Chondrocyte (in vitro differentiated cells): Measurements from ENCODE around the gene CNNM2. TPM values are rescaled to one million over a fixed set of nuclear protein-coding genes. Genes with fewer than 3 reads are reported as not detected.

Experiments used
- DNase-seq: peaks from one replicate; pipeline ENCODE4 v3.0.0; 2021; ENCODE audit warnings: mixed read lengths, low spot score
- H3K27ac Mint-ChIP-seq: one replicate; pipeline ENCODE4 v1.8.0; 2021; ENCODE audit warnings: mild to moderate bottlenecking, moderate library complexity, mixed read lengths; ENCODE audit not compliant: unreplicated experiment
- H3K27me3 Mint-ChIP-seq: 2 replicates; pipeline ENCODE4 v1.8.0; 2021; ENCODE audit warnings: low read depth, mixed read lengths
- H3K36me3 Mint-ChIP-seq: 2 replicates; pipeline ENCODE4 v1.8.0; 2021; ENCODE audit warnings: low read depth, mixed read lengths
- H3K4me1 Mint-ChIP-seq: 2 replicates; pipeline ENCODE4 v1.8.0; 2021; ENCODE audit warnings: low read depth, mild to moderate bottlenecking, mixed read lengths
- H3K4me3 Mint-ChIP-seq: one replicate; pipeline ENCODE4 v1.8.0; 2021; ENCODE audit warnings: mild to moderate bottlenecking, moderate library complexity, mixed read lengths; ENCODE audit not compliant: unreplicated experiment
- H3K9me3 Mint-ChIP-seq: 2 replicates; pipeline ENCODE4 v1.8.0; 2021; ENCODE audit warnings: low read depth, mixed read lengths
- total RNA-seq: library from RNA; stranded (reverse); gene quantifications from 3 replicates; pipeline ENCODE4 v1.2.1, GENCODE V29; 2021
- TF ChIP-seq, protein P1 (sequence below): fragments of 200-600 bp; sonication (generic); IDR thresholded peaks from 2 replicates; pipeline ENCODE4 v1.5.0; 2021; ENCODE audit warnings: antibody characterized with exemption, mild to moderate bottlenecking, moderate library complexity

Gene CNNM2
- total RNA-seq, 1 donor from 2014 or later = 36.8 TPM

DNA sequence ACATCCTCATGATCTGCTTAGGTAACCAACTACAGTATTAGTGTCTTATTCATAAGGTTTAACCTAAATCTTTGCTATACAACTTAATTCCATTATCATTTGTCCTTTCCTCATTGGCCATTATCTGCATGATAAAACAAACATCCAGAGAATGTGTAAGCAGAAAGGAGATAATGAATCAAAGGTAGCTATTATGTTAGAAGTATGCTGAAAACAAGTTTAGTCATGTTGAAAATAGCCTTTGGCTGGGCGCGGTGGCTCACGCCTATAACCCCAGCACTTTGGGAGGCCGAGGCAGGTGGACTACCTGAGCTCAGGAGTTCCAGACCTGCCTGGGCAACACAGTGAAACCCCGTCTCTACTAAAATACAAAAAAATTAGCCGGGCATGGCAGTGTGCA is 196.8 kb downstream of the CNNM2 start:
- no peaks in the 10 kb centered on the region for H3K27me3 Mint-ChIP-seq
- no peak for DNase-seq
- H3K36me3 Mint-ChIP-seq = no peaks in the 10 kb centered on the region
- no peaks in the 10 kb centered on the region for H3K9me3 Mint-ChIP-seq
- TF ChIP-seq, protein P1, sequence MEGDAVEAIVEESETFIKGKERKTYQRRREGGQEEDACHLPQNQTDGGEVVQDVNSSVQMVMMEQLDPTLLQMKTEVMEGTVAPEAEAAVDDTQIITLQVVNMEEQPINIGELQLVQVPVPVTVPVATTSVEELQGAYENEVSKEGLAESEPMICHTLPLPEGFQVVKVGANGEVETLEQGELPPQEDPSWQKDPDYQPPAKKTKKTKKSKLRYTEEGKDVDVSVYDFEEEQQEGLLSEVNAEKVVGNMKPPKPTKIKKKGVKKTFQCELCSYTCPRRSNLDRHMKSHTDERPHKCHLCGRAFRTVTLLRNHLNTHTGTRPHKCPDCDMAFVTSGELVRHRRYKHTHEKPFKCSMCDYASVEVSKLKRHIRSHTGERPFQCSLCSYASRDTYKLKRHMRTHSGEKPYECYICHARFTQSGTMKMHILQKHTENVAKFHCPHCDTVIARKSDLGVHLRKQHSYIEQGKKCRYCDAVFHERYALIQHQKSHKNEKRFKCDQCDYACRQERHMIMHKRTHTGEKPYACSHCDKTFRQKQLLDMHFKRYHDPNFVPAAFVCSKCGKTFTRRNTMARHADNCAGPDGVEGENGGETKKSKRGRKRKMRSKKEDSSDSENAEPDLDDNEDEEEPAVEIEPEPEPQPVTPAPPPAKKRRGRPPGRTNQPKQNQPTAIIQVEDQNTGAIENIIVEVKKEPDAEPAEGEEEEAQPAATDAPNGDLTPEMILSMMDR = no peak
- peaks cover 39% of the 10 kb centered on the region for H3K4me1 Mint-ChIP-seq
- H3K27ac Mint-ChIP-seq = no peak overlapping the region
- no peak overlapping the region for H3K4me3 Mint-ChIP-seq

DNA sequence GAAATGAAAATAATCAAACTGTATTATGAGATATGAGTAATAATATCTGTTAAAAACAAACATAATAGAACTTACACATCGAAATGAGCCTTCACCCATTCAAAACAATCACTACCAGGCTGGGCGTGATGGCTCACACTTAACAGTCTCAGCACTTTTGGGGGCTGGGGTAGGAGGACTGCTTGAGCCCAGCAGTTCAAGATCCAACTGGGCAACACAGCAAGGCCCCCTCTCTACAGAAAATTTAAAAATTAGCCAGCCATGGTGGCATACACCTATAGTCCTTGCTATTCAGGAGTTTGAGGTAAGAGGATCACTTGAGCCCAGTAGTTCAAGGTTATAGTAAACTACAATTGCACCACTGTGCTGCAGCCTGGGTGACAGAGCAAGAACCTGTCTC is 199.2 kb downstream of the CNNM2 start:
- peaks cover 38% of the 10 kb centered on the region for H3K4me1 Mint-ChIP-seq
- H3K4me3 Mint-ChIP-seq = no peak overlapping the region
- H3K27me3 Mint-ChIP-seq = no peaks in the 10 kb centered on the region
- H3K27ac Mint-ChIP-seq = no peak overlapping the region
- DNase-seq = no peak
- TF ChIP-seq, protein P1 = no peak
- H3K9me3 Mint-ChIP-seq = no peaks in the 10 kb centered on the region
- no peaks in the 10 kb centered on the region for H3K36me3 Mint-ChIP-seq

DNA sequence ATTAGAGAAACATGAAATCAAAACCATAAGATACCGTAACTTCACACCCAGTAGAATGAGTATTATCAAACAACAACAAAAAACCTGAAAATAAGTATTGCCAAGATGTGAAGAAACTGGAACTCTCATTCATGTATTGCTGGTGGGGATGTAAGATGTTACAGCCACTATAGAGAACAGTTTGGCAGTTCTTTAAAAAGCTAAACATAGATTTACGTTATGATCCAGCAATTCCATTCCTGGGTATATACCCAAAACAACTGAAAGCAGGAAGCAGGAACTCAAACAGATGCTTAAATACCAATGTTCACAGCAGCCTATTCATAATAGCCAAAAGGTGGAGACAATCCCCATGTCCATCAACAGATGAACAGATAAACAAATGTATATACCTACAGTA is 202.5 kb downstream of the CNNM2 start:
- peak overlapping the region; percentile 11 for H3K27ac Mint-ChIP-seq
- H3K27me3 Mint-ChIP-seq = no peaks in the 10 kb centered on the region
- no peak for DNase-seq

DNA sequence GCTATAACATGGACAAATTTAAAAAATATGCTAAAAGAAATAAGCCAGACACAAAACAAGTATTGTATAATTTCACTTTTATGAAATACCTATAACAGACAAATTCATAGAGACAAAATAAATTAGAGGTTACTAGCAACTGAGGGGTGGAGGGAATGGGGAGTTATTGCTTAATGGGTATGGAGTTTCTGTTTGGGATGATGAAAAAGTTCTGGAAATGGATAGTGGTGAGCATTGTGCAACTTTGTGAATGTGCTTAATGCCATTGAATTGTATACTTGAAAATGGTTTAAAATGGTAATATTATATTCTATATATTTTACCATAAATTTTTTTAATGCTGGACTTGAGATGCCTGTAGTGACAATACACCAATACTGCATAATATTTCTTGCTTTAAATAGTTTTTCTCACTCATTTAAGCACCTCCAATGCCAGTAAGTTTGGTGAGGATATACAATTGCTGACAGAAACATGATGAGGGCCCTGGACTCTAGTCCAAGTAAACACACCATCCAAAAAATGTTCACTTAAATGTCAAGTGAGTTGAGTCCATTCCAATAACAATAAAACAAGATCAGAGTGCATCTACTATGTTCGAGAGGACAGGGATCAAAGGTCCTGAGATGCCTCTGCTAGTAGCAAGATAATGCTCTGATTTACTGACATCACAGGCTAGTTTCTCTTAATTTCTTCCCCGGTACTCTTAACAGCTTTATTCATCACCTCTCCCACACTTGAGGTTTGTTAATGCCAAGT is 203.1 kb downstream of the CNNM2 start:
- TF ChIP-seq, protein P1 = no peak
- DNase-seq = no peak
- Mint-ChIP-seq H3K4me3 (no peak overlapping the region), H3K4me1 (peaks cover 54% of the 10 kb centered on the region), H3K27me3 (no peaks in the 10 kb centered on the region), H3K27ac (peak overlapping the region; percentile 79), H3K36me3 (peaks cover 3% of the 10 kb centered on the region), H3K9me3 (no peaks in the 10 kb centered on the region)

More for the DNA sequence above, 202.5 kb downstream of the CNNM2 start:
- Mint-ChIP-seq H3K9me3 (no peaks in the 10 kb centered on the region), H3K4me3 (no peak overlapping the region), H3K36me3 (peaks cover 3% of the 10 kb centered on the region), H3K4me1 (peaks cover 48% of the 10 kb centered on the region)
- TF ChIP-seq, protein P1 = peak; percentile 37

DNA sequence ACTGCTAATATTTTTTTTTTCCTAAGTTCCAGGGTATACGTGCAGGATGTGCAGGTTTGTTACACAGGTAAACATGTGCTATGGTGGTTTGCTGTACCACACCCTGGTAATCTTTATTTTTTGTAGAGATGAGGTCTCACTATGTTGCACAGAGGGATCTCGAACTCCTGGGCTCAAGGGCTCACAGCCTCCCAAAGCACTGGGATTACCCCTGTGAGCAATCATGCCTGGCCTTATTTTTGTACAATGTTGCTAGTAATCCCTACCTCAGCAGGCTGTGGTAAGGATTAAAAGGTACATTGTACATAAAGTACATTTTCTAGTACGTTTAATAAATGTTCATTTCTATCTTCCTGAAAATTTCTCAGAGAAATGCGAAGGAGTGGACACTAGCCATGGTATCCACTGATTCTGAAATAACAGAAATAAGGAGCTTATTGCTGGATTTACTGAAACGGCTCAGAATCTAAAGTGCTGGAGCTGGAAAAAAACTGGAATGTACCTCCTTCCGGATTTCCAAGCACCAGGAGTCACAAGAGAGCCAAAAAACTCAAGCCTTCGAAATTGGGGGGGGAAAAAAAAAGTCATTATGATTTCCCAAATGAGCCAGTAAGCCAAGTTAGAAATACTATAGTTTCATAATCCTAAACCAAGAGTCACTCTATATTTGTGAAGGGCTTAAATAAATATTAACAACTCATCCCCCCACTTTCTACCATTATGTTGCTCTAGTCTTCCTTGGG is 205.4 kb downstream of the CNNM2 start:
- TF ChIP-seq, protein P1 = peak; percentile 16
- Mint-ChIP-seq H3K4me1 (peaks cover 48% of the 10 kb centered on the region), H3K27ac (no peak overlapping the region), H3K4me3 (no peak overlapping the region), H3K27me3 (no peaks in the 10 kb centered on the region), H3K9me3 (no peaks in the 10 kb centered on the region), H3K36me3 (peaks cover 6% of the 10 kb centered on the region)
- DNase-seq = no peak
